SK-N-SH (cell line): ENCODE data around the gene SRA1. TPM values are rescaled to one million over a fixed set of nuclear protein-coding genes. Genes with fewer than 3 reads are reported as not detected.

Source experiments
- CTCF ChIA-PET: fragments of 300-600, 350-600 bp; formaldehyde crosslinking; extraction: SDS; loops from one replicate; lab custom pipeline; 2021; lab: Yijun Ruan, JAX
- POLR2A ChIA-PET: fragments of 350-600 bp; sonication (Branson Sonifier 250); formaldehyde crosslinking; extraction: SDS; loops from one replicate; lab custom pipeline; 2020; ENCODE audit warnings: antibody characterized with exemption, inconsistent platforms; lab: Yijun Ruan, JAX
- DNase-seq: peaks from one replicate; pipeline ENCODE4 v3.0.0; 2012
- H2AFZ ChIP-seq: fragments of 200-600 bp; sonication (generic); 2 replicates; pipeline ENCODE4 v1.8.1; 2016; ENCODE audit warnings: antibody characterized with exemption, mild to moderate bottlenecking, low read depth
- H3F3A ChIP-seq: fragments of 200-600 bp; sonication (generic); replicated peaks from 2 replicates; pipeline ENCODE3; 2016; ENCODE audit warnings: antibody characterized with exemption, mild to moderate bottlenecking; ENCODE audit not compliant: insufficient read depth
- H3K27ac ChIP-seq, 2 experiments: fragments of 200-500 bp in 1 of 2; fragments of 200-600 bp in 1 of 2; sonication (Bioruptor generic) in 1 of 2; sonication (generic), shearing (Covaris generic) in 1 of 2; 2 replicates each; pipeline versions ENCODE4 v1.5.1 to v1.6.1; 2014 to 2016; ENCODE audit warnings: low read depth in 2 of 2, inconsistent platforms in 1 of 2, low read length in 1 of 2, mild to moderate bottlenecking in 1 of 2, mixed read lengths in 1 of 2
- H3K27me3 ChIP-seq: fragments of 200-600 bp; sonication (generic), shearing (Covaris generic); 2 replicates; pipeline ENCODE4 v1.6.1; 2016; ENCODE audit warnings: mixed run types; ENCODE audit not compliant: insufficient read depth
- H3K36me3 ChIP-seq, 2 experiments: fragments of 200-500 bp in 1 of 2; fragments of 200-600 bp in 1 of 2; sonication (Bioruptor generic) in 1 of 2; sonication (generic) in 1 of 2; replicated peaks in 1 of 2; 2 replicates each; pipeline versions ENCODE3 to v1.5.1; 2014 to 2016; ENCODE audit warnings: low read length in 1 of 2, mild to moderate bottlenecking in 1 of 2; ENCODE audit not compliant: insufficient read depth in 2 of 2, control insufficient read depth in 1 of 2
- H3K4me1 ChIP-seq, 2 experiments: fragments of 200-500 bp in 1 of 2; fragments of 200-600 bp in 1 of 2; sonication (Bioruptor generic) in 1 of 2; sonication (generic), shearing (Covaris generic) in 1 of 2; 2 replicates each; pipeline versions ENCODE4 v1.5.1 to v1.6.1; 2014 to 2016; ENCODE audit warnings: low read depth in 1 of 2, low read length in 1 of 2, mixed run types in 1 of 2; ENCODE audit not compliant: insufficient read depth in 2 of 2, control insufficient read depth in 1 of 2
- H3K4me2 ChIP-seq: fragments of 200-600 bp; sonication (generic), shearing (Covaris generic); 2 replicates; pipeline ENCODE4 v1.6.1; 2017; ENCODE audit warnings: mixed run types
- H3K4me3 ChIP-seq, 2 experiments: fragments of 200-500 bp in 1 of 2; fragments of 200-600 bp in 1 of 2; sonication (Bioruptor generic) in 1 of 2; sonication (generic), shearing (Covaris generic) in 1 of 2; 2 replicates each; pipeline versions ENCODE4 v1.5.1 to v1.8.1; 2014 to 2016; ENCODE audit warnings: low read depth in 2 of 2, inconsistent platforms in 1 of 2, low read length in 1 of 2, mild to moderate bottlenecking in 1 of 2, mixed read lengths in 1 of 2, moderate library complexity in 1 of 2
- H3K79me2 ChIP-seq: fragments of 200-600 bp; sonication (generic); 2 replicates; pipeline ENCODE4 v1.8.1; 2017; ENCODE audit warnings: mild to moderate bottlenecking; ENCODE audit not compliant: insufficient read depth
- H3K9ac ChIP-seq: fragments of 200-600 bp; sonication (generic); 2 replicates; pipeline ENCODE4 v1.6.1; 2017; ENCODE audit warnings: mixed run types
- H3K9me2 ChIP-seq: fragments of 200-600 bp; sonication (generic); 2 replicates; pipeline ENCODE4 v1.6.1; 2017; ENCODE audit warnings: mixed run types
- H3K9me3 ChIP-seq: fragments of 200-600 bp; sonication (generic); 2 replicates; pipeline ENCODE4 v1.6.1; 2017; ENCODE audit warnings: mixed run types, mild to moderate bottlenecking, moderate library complexity
- H4K20me1 ChIP-seq: fragments of 200-600 bp; sonication (generic); 2 replicates; pipeline ENCODE4 v1.6.1; 2017; ENCODE audit warnings: mild to moderate bottlenecking, mixed run types; ENCODE audit not compliant: insufficient read depth
- CTCF ChIP-seq: fragments of 200-600 bp; sonication (generic); IDR thresholded peaks from 2 replicates; pipeline ENCODE4 v1.6.1; 2017; ENCODE audit warnings: antibody characterized with exemption, mild to moderate bottlenecking, moderate library complexity
- ELF1 ChIP-seq: IDR thresholded peaks from 2 replicates; pipeline ENCODE4 v1.4.0; 2012
- EP300 ChIP-seq, 2 experiments: IDR thresholded peaks; 2 replicates each; pipeline versions ENCODE4 v1.4.0 to v1.6.1; 2012; ENCODE audit warnings: borderline replicate concordance in 1 of 2, low read depth in 1 of 2, low read length in 1 of 2
- FOXM1 ChIP-seq: IDR thresholded peaks from 2 replicates; pipeline ENCODE4 v1.4.0; 2012; ENCODE audit warnings: low read depth, mild to moderate bottlenecking
- IRF3 ChIP-seq: fragments of 150-350 bp; IDR thresholded peaks from 2 replicates; pipeline ENCODE4 v1.6.1; 2016; ENCODE audit warnings: mild to moderate bottlenecking, low read depth, low read length
- MXI1 ChIP-seq: IDR thresholded peaks from 2 replicates; pipeline ENCODE4 v1.6.1; 2012; ENCODE audit warnings: mild to moderate bottlenecking, low read depth, low read length, improper control_type of control experiment
- RCOR1 ChIP-seq: fragments of 150-350 bp; IDR thresholded peaks from 2 replicates; pipeline ENCODE4 v1.6.1; 2017; ENCODE audit warnings: antibody characterized with exemption, low read length
- RXRA ChIP-seq: IDR thresholded peaks from 2 replicates; pipeline ENCODE4 v1.4.0; 2012; ENCODE audit warnings: low read depth, mild to moderate bottlenecking, borderline replicate concordance
- TCF12 ChIP-seq: IDR thresholded peaks from 2 replicates; pipeline ENCODE4 v1.4.0; 2012
- USF1 ChIP-seq: IDR thresholded peaks from 2 replicates; pipeline ENCODE4 v1.4.0; 2012; ENCODE audit warnings: low read depth, borderline replicate concordance
- YY1 ChIP-seq: IDR thresholded peaks from 2 replicates; pipeline ENCODE4 v1.4.0; 2012; ENCODE audit warnings: low read depth, mild to moderate bottlenecking
- ZBTB33 ChIP-seq: IDR thresholded peaks from 2 replicates; pipeline ENCODE4 v1.4.0; 2012; ENCODE audit warnings: low read depth, borderline replicate concordance
- WGBS: methylation state at CpG from one replicate; pipeline ENCODE4 v1.1.6; 2017; ENCODE audit warnings: low lambda C conversion rate; 5-methylcytosine and 5-hydroxymethylcytosine counted together
- polyA plus RNA-seq, 3 experiments: library from polyadenylated mRNA; depleted of rRNA; stranded (reverse); fragments of >200 nt; gene quantifications; 2 replicates each; pipeline ENCODE4 v1.2.3, GENCODE V29; 2012

SRA1 gene
- polyA plus RNA-seq, 1 of the 3 experiments (the other 2 are of a cell fraction) = 35.9 TPM

GRCh38 chr5:140567136-140567818 lies 10.0 kb upstream of the SRA1 start:
- Histone ChIP-seq H3K27me3 (no peaks in the 10 kb centered on the region), H3K36me3 (peaks cover 8 to 25% of the 10 kb centered on the region in 2 experiments)
- TF ChIP-seq USF1 = no peak
- TF ChIP-seq RXRA = no peak
- no peak for TF ChIP-seq EP300 (IDR thresholded peaks at IDR 0.05; ENCODE audit: borderline replicate concordance in 1 of 2, low read depth in 1 of 2, low read length in 1 of 2)
- TF ChIP-seq RCOR1 = no peak
- no peak for TF ChIP-seq CTCF
- no peak for TF ChIP-seq TCF12
- TF ChIP-seq YY1 = no peak
- no peak for TF ChIP-seq MXI1
- TF ChIP-seq ELF1 = no peak
- TF ChIP-seq IRF3 = no peak
- no peak for TF ChIP-seq ZBTB33
- TF ChIP-seq FOXM1 = no peak
- TF ChIP-seq, all 33 proteins: peak for 0
- Histone ChIP-seq H3K4me1 (peaks cover 3 to 19% of the 10 kb centered on the region in 2 experiments; a peak in 1 of 4 replicates), H4K20me1 (no peaks in the 10 kb centered on the region), H3K27ac (no peak overlapping the region), H3K4me3 (no peak overlapping the region), H3K79me2 (peaks cover 28% of the 10 kb centered on the region), H3K9ac (no peak overlapping the region), H2AFZ (no peak overlapping the region), H3F3A (peaks cover 5% of the 10 kb centered on the region), H3K9me2 (no peaks in the 10 kb centered on the region), H3K9me3 (no peaks in the 10 kb centered on the region), H3K4me2 (no peak overlapping the region)
- 90% methylated on average over 18 of the region's 22 CpGs for WGBS
- no peak for DNase-seq
- ChIA-PET CTCF (interaction anchor here (0.6 to 0.8 kb wide), 2 partner anchors 31 to 328 kb away, joined by 3 read pairs; no protein-coding TSS in a partner anchor), POLR2A (interaction anchor here (1.4 kb wide), 1 partner anchor 9 kb away, joined by 4 read pairs; no protein-coding TSS in a partner anchor)
